A549 (cell line): ENCODE measurements around the gene OTUD4. TPM values are rescaled to one million over a fixed set of nuclear protein-coding genes. Genes with fewer than 3 reads are reported as not detected.

Experiments
- ATAC-seq, 2 experiments: fragments of 200-7000 bp in 1 of 2; fragments of >200 bp in 1 of 2; cut with Nextera tagmentation in 1 of 2; cut with Tn5 transposase in 1 of 2; 3 replicates each; pipeline versions ENCODE4 v1.8.0 to v1.9.1; 2018 to 2020; ENCODE audit warnings: mild to moderate bottlenecking in 1 of 2, moderate library complexity in 1 of 2
- CTCF ChIA-PET: fragments of 300-600 bp; sonication (Branson Sonifier 250); formaldehyde crosslinking; extraction: SDS; loops from one replicate; lab custom pipeline; 2021; ENCODE audit warnings: antibody characterized with exemption, inconsistent platforms; lab: Yijun Ruan, JAX
- POLR2A ChIA-PET: fragments of 350-600 bp; formaldehyde crosslinking; extraction: SDS; loops from one replicate; lab custom pipeline; 2021; ENCODE audit warnings: antibody characterized with exemption, inconsistent platforms; lab: Yijun Ruan, JAX
- DNase-seq, 2 experiments: peaks; one replicate each; pipeline versions ENCODE4 v3.0.0 to v3.0.0-alpha.2; 2011 to 2016; ENCODE audit warnings: low read depth in 1 of 2, low spot score in 1 of 2
- FAIRE-seq: peaks from 2 replicates; lab custom pipeline; 2011; peaks lifted over from hg19 to GRCh38; lab: Jason Lieb, UNC
- H3K27ac ChIP-seq, 2 experiments: fragments of >200 bp; sonication (Bioruptor Twin); formaldehyde crosslinking; 3 replicates each; pipeline ENCODE4 v1.5.1; 2016 to 2017
- H3K4me1 ChIP-seq: fragments of >200 bp; sonication (Bioruptor Twin); formaldehyde crosslinking; 3 replicates; pipeline ENCODE4 v1.6.1; 2016
- H3K4me2 ChIP-seq: fragments of >200 bp; sonication (Bioruptor Twin); formaldehyde crosslinking; 3 replicates; pipeline ENCODE4 v1.6.1; 2016
- H3K4me3 ChIP-seq: fragments of >200 bp; sonication (Bioruptor Twin); formaldehyde crosslinking; 3 replicates; pipeline ENCODE4 v1.5.1; 2016
- H3K9me3 ChIP-seq: fragments of >200 bp; sonication (Bioruptor Twin); formaldehyde crosslinking; 3 replicates; pipeline ENCODE4 v1.6.1; 2016
- CHD2 ChIP-seq: fragments of 150-350 bp; IDR thresholded peaks from 2 replicates; pipeline ENCODE4 v1.6.1; 2014; ENCODE audit warnings: low read length; ENCODE audit not compliant: partially characterized antibody
- CHD4 ChIP-seq: fragments of 200-600 bp; sonication (generic); IDR thresholded peaks from 2 replicates; pipeline ENCODE4 v1.6.1; 2016; ENCODE audit warnings: antibody characterized with exemption, mild to moderate bottlenecking, borderline replicate concordance
- CTCF ChIP-seq: fragments of >200 bp; sonication (Bioruptor Twin); formaldehyde crosslinking; IDR thresholded peaks from 3 replicates; pipeline ENCODE4 v1.5.1; 2016
- ELK1 ChIP-seq: fragments of 150-350 bp; IDR thresholded peaks from 2 replicates; pipeline ENCODE4 v1.6.1; 2014; ENCODE audit warnings: low read depth, mild to moderate bottlenecking, low read length
- FOSL2 ChIP-seq, 2 experiments: fragments of 450-650 bp in 1 of 2; fragments of >200 bp in 1 of 2; sonication (Bioruptor Twin) in 1 of 2; formaldehyde crosslinking; IDR thresholded peaks; 2 replicates each; pipeline versions ENCODE4 v1.5.0 to v1.6.1; 2016 to 2020; ENCODE audit warnings: mild to moderate bottlenecking in 1 of 2, moderate library complexity in 1 of 2
- GATA3 ChIP-seq: IDR thresholded peaks from 2 replicates; pipeline ENCODE4 v1.6.1; 2012; ENCODE audit warnings: borderline replicate concordance
- HES2 ChIP-seq: fragments of >200 bp; sonication (Bioruptor Twin); formaldehyde crosslinking; IDR thresholded peaks from 2 replicates; pipeline ENCODE4 v1.6.1; 2016
- HMGXB4 ChIP-seq: fragments of 250-450 bp; sonication (Bioruptor Pico); IDR thresholded peaks from 2 replicates; pipeline ENCODE4 v1.5.0; 2021; ENCODE audit warnings: mild to moderate bottlenecking, moderate library complexity, borderline replicate concordance
- HOXA7 ChIP-seq: fragments of 250-450 bp; sonication (Bioruptor Pico); IDR thresholded peaks from 2 replicates; pipeline ENCODE4 v1.5.0; 2020; ENCODE audit warnings: mild to moderate bottlenecking, moderate library complexity
- JUNB ChIP-seq: fragments of >200 bp; sonication (Bioruptor Twin); formaldehyde crosslinking; IDR thresholded peaks from 2 replicates; pipeline ENCODE4 v1.6.1; 2016
- MAZ ChIP-seq: fragments of 150-350 bp; IDR thresholded peaks from 2 replicates; pipeline ENCODE4 v1.6.1; 2014; ENCODE audit warnings: antibody characterized with exemption, low read depth, low read length, borderline replicate concordance
- NFE2L2 ChIP-seq: fragments of 150-350 bp; conservative IDR thresholded peaks from 2 replicates; pipeline ENCODE4 v1.6.1; 2014; ENCODE audit warnings: low read length
- NR3C1 ChIP-seq: fragments of >200 bp; sonication (Bioruptor Twin); formaldehyde crosslinking; IDR thresholded peaks from 3 replicates; pipeline ENCODE4 v1.6.1; 2017
- POLR2AphosphoS2 ChIP-seq: conservative IDR thresholded peaks from 2 replicates; pipeline ENCODE4 v1.6.1; 2012; ENCODE audit warnings: low read length, improper control_type of control experiment, inconsistent platforms
- RAD21 ChIP-seq, 2 experiments: fragments of >200 bp in 1 of 2; sonication (Bioruptor Twin) in 1 of 2; formaldehyde crosslinking in 1 of 2; IDR thresholded peaks in 1 of 2; conservative IDR thresholded peaks in 1 of 2; 2 replicates in 1 of 2; 3 replicates in 1 of 2; pipeline ENCODE4 v1.6.1; 2012 to 2018; ENCODE audit warnings: inconsistent platforms in 1 of 2
- RARB ChIP-seq: fragments of 250-450 bp; sonication (Bioruptor Pico); IDR thresholded peaks from 2 replicates; pipeline ENCODE4 v1.8.0; 2021; ENCODE audit warnings: mild to moderate bottlenecking, moderate library complexity
- RCOR1 ChIP-seq: fragments of 150-350 bp; IDR thresholded peaks from 2 replicates; pipeline ENCODE4 v1.6.1; 2014; ENCODE audit warnings: antibody characterized with exemption, low read length, low read depth
- RFX5 ChIP-seq: fragments of 450-650 bp; IDR thresholded peaks from 2 replicates; pipeline ENCODE4 v1.7.1; 2014; ENCODE audit warnings: antibody characterized with exemption, mild to moderate bottlenecking, moderate library complexity
- SMC3 ChIP-seq: fragments of >200 bp; sonication (Bioruptor Twin); formaldehyde crosslinking; IDR thresholded peaks from 3 replicates; pipeline ENCODE4 v1.6.1; 2018; ENCODE audit warnings: inconsistent platforms
- SREBF2 ChIP-seq: fragments of 450-650 bp; IDR thresholded peaks from 2 replicates; pipeline ENCODE4 v1.6.1; 2014; ENCODE audit warnings: mild to moderate bottlenecking, moderate library complexity
- TP53 ChIP-seq: fragments of 250-450 bp; sonication (Bioruptor Pico); IDR thresholded peaks from 2 replicates; pipeline ENCODE4 v1.5.0; 2021; ENCODE audit warnings: mild to moderate bottlenecking, moderate library complexity
- USF2 ChIP-seq: fragments of 450-650 bp; IDR thresholded peaks from 2 replicates; pipeline ENCODE4 v1.6.1; 2014; ENCODE audit warnings: antibody characterized with exemption
- ZSCAN20 ChIP-seq: fragments of 250-450 bp; sonication (Bioruptor Pico); IDR thresholded peaks from 2 replicates; pipeline ENCODE4 v1.8.0; 2022; ENCODE audit warnings: mild to moderate bottlenecking, moderate library complexity
- WGBS: methylation state at CpG from one replicate; pipeline ENCODE4 v1.1.6; 2017; ENCODE audit errors: missing lambda C conversion rate; 5-methylcytosine and 5-hydroxymethylcytosine counted together
- polyA plus RNA-seq, 4 experiments: library from polyadenylated mRNA; depleted of rRNA in 3 of 4; stranded (reverse); fragments of >200 nt; fragmentation: RNase III in 1 of 4; extraction: RNeasy Plus Mini Kit Qiagen cat#74134 plus additional on column Dnase treatment in 1 of 4; gene quantifications; 2 replicates in 3 of 4; 3 replicates in 1 of 4; pipeline ENCODE4 v1.2.3, GENCODE V29; 2011 to 2017

Gene OTUD4
- polyA plus RNA-seq, 2 of the 4 experiments (the other 2 are of a cell fraction), result 11.5 to 34.8 TPM

GRCh38 chr4:145218251-145218650 lies 37.9 kb upstream of the OTUD4 start (continued):
- TF ChIP-seq HMGXB4 (CRISPR knock-in tag) (no peak), CHD2 (no peak), USF2 (no peak), NR3C1 (no peak), GATA3 (no peak), RARB (CRISPR knock-in tag) (no peak), POLR2AphosphoS2 (no peak), NFE2L2 (no peak), RCOR1 (no peak)

- ATAC-seq, result no peak
These were observed 37.0 kb upstream of the OTUD4 start for GRCh38 chr4:145217349-145217748.

GRCh38 chr4:145216535-145216934 lies 36.1 kb upstream of the OTUD4 start:
- CTCF ChIA-PET, result interaction anchor here (0.6 to 3.3 kb wide), 11 partner anchors 9 to 1686 kb away, joined by 3 to 29 read pairs (median 3); partner anchors contain the start of gene MMAA

More at GRCh38 chr4:145217349-145217748, 37.0 kb upstream of the OTUD4 start:
- no peak for TF ChIP-seq ELK1
- no peak for TF ChIP-seq CHD4
- no peak for TF ChIP-seq HES2
- no peak for TF ChIP-seq MAZ
- TF ChIP-seq RFX5, result no peak
- TF ChIP-seq JUNB, result no peak
- TF ChIP-seq ZSCAN20 (CRISPR knock-in tag), result no peak
- TF ChIP-seq TP53 (CRISPR knock-in tag), result no peak
- TF ChIP-seq SREBF2, result no peak
- TF ChIP-seq POLR2AphosphoS2, result no peak
- TF ChIP-seq RARB (CRISPR knock-in tag), result no peak
- FAIRE-seq, result no peak
- Histone ChIP-seq H3K27ac (no peak overlapping the region), H3K4me3 (no peak overlapping the region), H3K9me3 (no peaks in the 10 kb centered on the region), H3K4me1 (no peaks in the 10 kb centered on the region), H3K4me2 (no peak overlapping the region)
- CTCF ChIA-PET, result interaction anchor here (1.2 to 3.3 kb wide), 6 partner anchors 10 to 400 kb away, joined by 3 to 29 read pairs (median 4); partner anchors contain the start of gene MMAA
- no peak for DNase-seq
- WGBS, result 67% methylated on average over 1 of the region's 1 CpG
- POLR2A ChIA-PET, result no interaction called here

More at GRCh38 chr4:145216535-145216934, 36.1 kb upstream of the OTUD4 start:
- H3K4me1 ChIP-seq, result no peaks in the 10 kb centered on the region
- TF ChIP-seq RAD21 (conservative IDR thresholded peaks at IDR 0.05 in 1 of 2, IDR thresholded peaks at IDR 0.05 in 1 of 2) (peak; percentile 66 to 76), FOSL2 (IDR thresholded peaks at IDR 0.05) (no peak), FOSL2 (CRISPR knock-in tag; IDR thresholded peaks at IDR 0.05) (no peak), SMC3 (0 out of 3 replicates have a peak, but pooled peaks have one; percentile 33), HOXA7 (CRISPR knock-in tag) (no peak), RARB (CRISPR knock-in tag) (no peak), HES2 (no peak), NFE2L2 (no peak), CTCF (peak; percentile 56)
- no peaks in the 10 kb centered on the region for H3K9me3 ChIP-seq
- POLR2A ChIA-PET, result no interaction called here
- H3K27ac ChIP-seq, result no peak overlapping the region
- H3K4me3 ChIP-seq, result no peak overlapping the region
- FAIRE-seq (no peak), ATAC-seq (no peak), DNase-seq (peak in 1 of 2 experiments; percentile 12)
- H3K4me2 ChIP-seq, result no peak overlapping the region
